Measurements from ENCODE around the gene AMN.

- TF ChIP-seq POLR2AphosphoS5 (IDR thresholded peaks at IDR 0.05) (no peak), POLR2A (IDR thresholded peaks at IDR 0.05) (no peak)
Observed at GRCh38 chr14:102968306-102968705, 45.8 kb downstream of the AMN start.
